A549 (cell line): ENCODE results near the gene LBP.
"Not testable (repeated sequence)": the region's sequence is repeated elsewhere in the genome, so short reads cannot be mapped to it uniquely, and the experiment has no call there.

Experiments
- BCL3 ChIP-seq: fragments of >200 bp; sonication (Bioruptor Twin); formaldehyde crosslinking; IDR thresholded peaks from 3 replicates; pipeline ENCODE4 v1.6.1; 2016
- CEBPB ChIP-seq, 2 experiments: fragments of >200 bp in 1 of 2; sonication (Bioruptor Twin) in 1 of 2; formaldehyde crosslinking in 1 of 2; IDR thresholded peaks; 2 replicates each; pipeline ENCODE4 v1.6.1; 2012 to 2016
- CTCF ChIP-seq: fragments of >200 bp; sonication (Bioruptor Twin); formaldehyde crosslinking; IDR thresholded peaks from 3 replicates; pipeline ENCODE4 v1.5.1; 2016
- FOXS1 ChIP-seq: fragments of 250-450 bp; sonication (Bioruptor Pico); IDR thresholded peaks from 2 replicates; pipeline ENCODE4 v1.5.0; 2020; ENCODE audit warnings: mild to moderate bottlenecking, moderate library complexity
- JUNB ChIP-seq: fragments of >200 bp; sonication (Bioruptor Twin); formaldehyde crosslinking; IDR thresholded peaks from 2 replicates; pipeline ENCODE4 v1.6.1; 2016
- KDM1A ChIP-seq: fragments of 200-600 bp; sonication (generic); IDR thresholded peaks from 2 replicates; pipeline ENCODE4 v1.6.1; 2016; ENCODE audit warnings: low read depth, mild to moderate bottlenecking
- MYC ChIP-seq: IDR thresholded peaks from 2 replicates; pipeline ENCODE4 v1.6.1; 2012; ENCODE audit warnings: mild to moderate bottlenecking, inconsistent platforms, low read length, improper control_type of control experiment, borderline replicate concordance
- POLR2A ChIP-seq: IDR thresholded peaks from 2 replicates; pipeline ENCODE4 v1.6.1; 2012; ENCODE audit warnings: mild to moderate bottlenecking, low read length
- REST ChIP-seq: fragments of 200-600 bp; sonication (generic); IDR thresholded peaks from 2 replicates; pipeline ENCODE4 v1.6.1; 2016; ENCODE audit warnings: antibody characterized with exemption, mild to moderate bottlenecking, moderate library complexity
- TP53 ChIP-seq: fragments of 250-450 bp; sonication (Bioruptor Pico); IDR thresholded peaks from 2 replicates; pipeline ENCODE4 v1.5.0; 2021; ENCODE audit warnings: mild to moderate bottlenecking, moderate library complexity
- ZFP36 ChIP-seq: fragments of 450-650 bp; IDR thresholded peaks from 2 replicates; pipeline ENCODE4 v1.6.1; 2014; ENCODE audit warnings: borderline replicate concordance; ENCODE audit not compliant: partially characterized antibody

- not testable (repeated sequence) for TF ChIP-seq FOXS1 (CRISPR knock-in tag); CTCF; JUNB; CEBPB (IDR thresholded peaks at IDR 0.05); TP53; POLR2A; ZFP36; KDM1A; REST; MYC; BCL3
These were observed 61.5 kb downstream of the LBP start for GRCh38 chr20:38407822-38408221.
